Urothelium cell line (cell line): ENCODE results near the gene UBAC2.
"Not testable (repeated sequence)": the region's sequence is repeated elsewhere in the genome, so short reads cannot be mapped to it uniquely, and the experiment has no call there.

Source experiments
- DNase-seq: peaks from one replicate; pipeline ENCODE4 v3.0.0; 2011; ENCODE audit warnings: low spot score, mixed read lengths
- FAIRE-seq: peaks from 2 replicates; lab custom pipeline; 2011; peaks lifted over from hg19 to GRCh38; lab: Jason Lieb, UNC

Gene UBAC2

DNA sequence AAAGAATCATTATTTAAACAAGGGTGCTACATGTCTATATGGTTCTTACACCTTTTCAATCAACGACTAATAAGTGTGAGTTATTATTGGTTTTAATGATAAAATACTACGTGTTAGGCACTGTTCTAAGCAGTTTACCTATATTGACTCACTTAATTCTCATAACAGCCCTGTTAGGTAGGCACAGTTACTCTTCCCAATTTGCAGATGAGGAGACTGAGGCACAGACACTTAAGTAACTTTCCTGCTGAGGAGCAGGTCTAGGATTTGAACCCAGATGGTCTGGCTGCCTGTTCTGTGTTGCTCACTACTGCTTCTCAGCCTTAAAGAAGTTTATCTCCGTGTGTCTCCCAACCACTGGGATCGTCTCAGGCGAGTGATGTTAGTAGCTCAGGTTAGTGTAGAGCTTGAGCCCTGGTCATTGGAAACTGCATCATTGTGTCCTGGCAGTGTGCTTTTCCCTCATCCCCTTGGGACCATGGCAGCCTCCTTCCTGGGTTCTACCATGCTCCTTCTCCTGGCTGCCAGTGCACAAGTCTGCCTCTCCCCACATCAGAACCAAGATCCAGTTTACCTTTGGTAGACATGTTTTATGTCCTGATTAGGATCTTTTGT, 10.9 kb downstream of the UBAC2 start:
- DNase-seq, result no peak
- FAIRE-seq, result no peak

DNA sequence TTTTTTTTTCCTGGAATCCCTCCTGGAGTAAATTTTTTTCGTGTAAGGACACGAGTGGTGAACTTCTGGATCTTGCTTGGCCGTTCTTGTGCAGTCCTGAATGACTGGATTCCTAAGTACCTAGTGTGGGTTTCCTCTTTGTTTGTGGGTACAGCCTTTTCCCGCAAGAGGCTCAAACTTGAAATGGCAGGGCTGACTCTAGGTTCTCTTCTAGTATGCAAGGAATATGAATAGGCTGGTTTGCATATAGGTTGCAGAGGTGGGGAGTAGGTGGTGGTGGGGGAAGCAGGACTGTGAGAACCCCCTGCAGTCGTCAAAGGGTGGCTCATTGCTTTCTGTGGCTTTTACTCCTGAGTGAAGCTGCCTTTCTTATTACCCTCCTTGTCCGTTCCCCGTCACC, 13.6 kb downstream of the UBAC2 start:
- no peak for DNase-seq
- FAIRE-seq, result no peak

DNA sequence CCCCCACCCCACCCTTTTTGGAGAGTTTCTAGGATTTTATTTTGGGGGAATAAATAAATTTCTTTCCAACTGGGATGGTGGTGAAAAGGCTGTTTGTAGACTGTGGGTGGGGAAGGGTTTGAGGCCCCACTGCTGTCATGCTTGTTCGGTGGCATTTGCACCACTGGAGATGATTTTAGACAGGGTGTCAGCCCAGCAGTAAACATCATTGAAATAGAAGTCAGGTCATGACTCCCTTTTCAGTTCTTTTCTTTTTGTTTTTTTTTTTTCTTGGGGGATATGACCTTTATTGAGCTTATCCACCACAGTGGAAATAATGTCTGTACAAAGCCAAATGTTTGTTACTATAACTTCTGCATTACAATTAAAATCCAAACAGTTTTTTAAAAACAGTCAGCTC, 14.1 kb downstream of the UBAC2 start:
- DNase-seq, result no peak
- FAIRE-seq, result no peak

DNA sequence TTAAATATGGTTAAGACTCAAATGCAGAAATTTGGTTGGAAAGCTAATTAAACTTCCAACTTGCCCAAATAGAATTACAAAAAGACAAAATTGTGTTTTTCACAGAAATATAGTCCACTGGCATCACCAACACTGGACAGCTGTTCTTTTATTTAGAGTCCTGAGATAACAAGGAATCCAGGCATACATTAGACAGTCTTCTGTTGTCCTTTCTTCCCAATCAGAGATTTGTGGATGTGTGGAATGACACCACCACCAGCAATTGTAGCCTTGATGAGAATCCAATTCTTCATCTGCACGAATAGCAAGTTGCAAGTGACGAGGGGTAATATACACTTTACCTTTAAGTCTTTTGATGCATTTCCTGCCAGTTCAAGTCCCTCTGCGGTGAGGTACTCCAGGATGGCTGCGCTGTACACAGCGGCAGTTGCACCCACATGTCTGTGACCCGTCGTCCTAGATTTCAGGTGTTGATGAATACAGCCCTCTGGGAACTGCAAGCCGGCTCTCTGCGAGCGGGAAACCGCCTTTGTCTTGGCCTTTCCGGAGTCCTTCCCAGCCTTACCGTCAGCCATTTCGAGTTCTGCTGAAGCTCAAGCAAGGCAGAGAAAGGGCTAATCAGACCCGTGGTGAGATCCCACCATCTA, 14.7 kb downstream of the UBAC2 start:
- DNase-seq (no peak), FAIRE-seq (no peak)

DNA sequence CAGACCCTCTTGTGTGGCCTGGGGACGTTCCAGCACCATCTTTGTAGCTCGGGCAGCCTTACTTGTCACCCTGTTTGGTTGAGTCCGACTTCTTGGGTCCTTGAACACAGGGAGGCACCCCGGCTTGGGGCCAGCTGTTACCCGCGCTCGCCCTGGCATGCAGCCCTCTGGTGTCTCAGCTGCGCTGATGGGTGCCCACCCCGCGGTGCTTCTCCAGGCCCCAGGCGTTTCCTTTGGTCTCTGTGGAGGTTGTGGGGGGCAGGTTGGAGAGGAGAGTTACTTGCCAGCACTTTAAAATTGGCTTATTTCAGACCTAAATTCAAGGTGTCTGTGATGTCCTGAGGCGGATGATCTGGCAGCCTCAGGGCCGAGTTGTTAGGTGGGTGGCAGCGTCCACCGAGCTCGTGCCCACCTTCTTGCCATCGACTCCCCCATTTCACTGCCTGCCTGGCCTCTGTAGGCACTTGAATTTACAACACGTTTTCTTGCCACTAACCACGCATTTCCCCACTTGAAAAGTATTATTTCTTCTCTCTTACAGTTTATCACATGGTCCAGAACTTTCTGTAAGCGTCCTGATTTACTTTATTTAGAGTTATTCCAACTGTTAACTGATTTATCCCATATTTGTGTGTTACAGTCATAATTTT, 16.9 kb downstream of the UBAC2 start:
- FAIRE-seq (no peak), DNase-seq (no peak)

DNA sequence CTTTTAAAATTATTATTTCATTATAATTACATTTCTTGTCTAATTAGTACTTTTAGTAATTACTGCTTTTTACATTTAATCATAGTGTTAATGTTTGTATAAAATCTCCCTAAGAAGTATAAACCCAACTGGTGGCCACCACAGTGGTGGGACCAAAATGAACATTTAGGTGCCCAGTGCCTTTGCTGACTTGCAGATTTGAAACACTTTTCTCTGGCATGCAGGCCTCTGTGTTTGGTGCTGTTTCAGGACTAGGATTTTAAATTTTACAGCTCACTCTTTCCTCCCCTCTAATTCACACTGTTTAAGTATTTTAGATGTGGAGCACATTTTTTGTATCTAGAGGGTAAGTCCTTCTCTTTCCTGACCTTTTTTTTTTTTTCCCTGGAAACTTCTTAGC, 17.5 kb downstream of the UBAC2 start:
- FAIRE-seq, result no peak

DNA sequence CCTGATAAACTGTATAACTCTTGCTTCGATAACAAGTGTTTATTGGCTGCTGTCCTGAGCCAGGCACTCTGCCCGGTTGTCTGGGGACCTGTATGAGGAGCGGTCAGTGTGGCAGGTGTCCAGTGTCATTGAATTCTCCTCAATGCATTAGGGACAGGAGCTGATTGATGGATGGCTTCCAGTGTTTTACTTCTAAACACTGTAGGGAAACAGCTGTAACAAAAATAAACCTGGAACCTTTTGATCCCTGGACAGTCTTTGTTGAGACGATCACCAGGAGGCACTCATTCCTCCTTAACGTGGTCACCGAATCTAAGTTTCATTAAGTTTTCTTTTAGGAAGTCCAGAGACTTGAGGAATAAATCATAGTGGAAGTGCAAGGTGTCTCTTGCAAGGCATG, 17.9 kb downstream of the UBAC2 start:
- FAIRE-seq, result no peak
- DNase-seq, result no peak

More for the DNA sequence above, 17.5 kb downstream of the UBAC2 start:
- no peak for DNase-seq

DNA sequence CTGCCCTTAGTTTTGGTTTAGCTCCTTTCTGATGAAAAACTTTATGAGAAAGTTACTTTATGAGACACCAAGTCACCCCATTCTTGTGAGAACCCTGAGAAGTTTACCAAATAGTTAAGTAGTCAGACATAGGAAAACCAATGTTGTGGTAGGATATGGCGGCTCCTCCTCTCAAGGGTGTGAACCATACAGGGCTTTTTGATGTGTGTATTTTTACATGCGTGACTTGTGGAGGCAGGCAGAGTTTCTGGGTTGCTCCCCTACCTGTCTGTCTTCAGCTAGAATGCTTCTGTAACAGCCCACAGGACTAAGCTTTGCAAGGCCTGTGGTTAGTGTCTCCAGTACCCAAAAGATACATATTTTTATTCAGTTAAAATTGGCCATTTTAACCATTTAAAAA, 18.3 kb downstream of the UBAC2 start:
- FAIRE-seq, result no peak

DNA sequence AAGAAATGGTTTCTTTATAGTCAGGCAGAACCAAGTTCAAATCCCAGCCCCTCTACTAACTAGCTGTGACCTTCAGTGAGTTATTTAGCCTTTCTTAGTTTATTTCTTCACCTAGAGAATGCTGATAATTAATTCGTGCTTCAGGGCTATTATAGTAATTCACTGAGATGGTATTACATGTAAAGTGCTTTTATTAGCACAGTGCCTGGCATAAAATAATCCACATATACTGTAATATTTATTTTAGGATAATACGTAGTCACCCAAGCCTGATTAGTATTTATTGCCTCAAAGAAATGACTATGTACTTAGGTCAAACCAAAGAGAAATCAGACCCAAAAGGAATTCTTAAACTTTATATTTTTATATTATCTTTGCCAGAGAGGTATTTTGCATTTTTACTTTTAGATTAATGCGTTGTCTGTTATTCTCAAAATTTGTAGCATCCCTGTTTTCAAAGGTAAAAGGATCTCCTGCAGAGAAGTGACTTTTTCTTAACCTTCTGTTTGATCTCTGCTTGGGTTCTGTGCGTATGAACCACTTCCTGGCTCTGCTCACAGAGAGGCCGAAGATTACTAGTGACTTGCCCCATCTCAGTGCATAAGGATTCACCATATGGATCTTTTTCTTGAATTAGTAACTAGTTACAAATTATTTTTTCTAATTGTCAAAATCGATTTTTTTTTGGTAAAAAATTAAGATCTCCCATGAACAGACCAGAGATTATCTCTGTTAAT, 19.7 kb downstream of the UBAC2 start:
- DNase-seq, result no peak
- no peak for FAIRE-seq

More for the DNA sequence above, 18.3 kb downstream of the UBAC2 start:
- no peak for DNase-seq

DNA sequence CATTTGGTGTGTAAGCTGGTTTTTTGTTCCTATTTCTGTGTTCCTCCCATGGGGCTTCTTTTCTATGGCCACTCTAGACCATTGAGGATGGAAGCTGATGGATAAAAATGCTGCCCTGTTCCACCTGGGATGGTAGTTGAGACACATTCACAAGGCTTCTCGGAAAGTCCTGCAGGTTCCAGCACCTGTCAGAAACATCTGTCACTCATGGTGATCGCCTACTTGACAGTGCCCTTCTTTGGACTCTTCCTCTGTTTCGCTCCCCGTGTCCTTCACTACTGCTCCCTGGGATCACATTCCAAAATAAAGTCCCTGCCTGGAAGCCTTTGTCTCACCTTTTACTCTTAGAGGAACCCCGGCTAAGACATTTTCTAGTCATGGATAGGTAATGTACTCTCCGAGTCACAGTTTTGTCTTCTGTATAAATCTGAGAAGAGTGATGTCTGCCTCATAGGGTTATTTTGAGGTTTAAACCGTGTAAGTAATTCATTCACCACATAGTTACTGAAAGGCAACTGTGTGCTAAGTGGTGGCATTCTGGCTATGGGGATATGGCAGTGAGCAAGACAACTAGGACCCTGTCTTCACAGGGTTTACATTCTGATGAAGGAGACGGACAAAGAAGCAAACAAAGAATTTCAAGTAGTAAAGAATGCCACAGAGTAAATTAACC, 21.0 kb downstream of the UBAC2 start:
- DNase-seq (no peak), FAIRE-seq (no peak)

DNA sequence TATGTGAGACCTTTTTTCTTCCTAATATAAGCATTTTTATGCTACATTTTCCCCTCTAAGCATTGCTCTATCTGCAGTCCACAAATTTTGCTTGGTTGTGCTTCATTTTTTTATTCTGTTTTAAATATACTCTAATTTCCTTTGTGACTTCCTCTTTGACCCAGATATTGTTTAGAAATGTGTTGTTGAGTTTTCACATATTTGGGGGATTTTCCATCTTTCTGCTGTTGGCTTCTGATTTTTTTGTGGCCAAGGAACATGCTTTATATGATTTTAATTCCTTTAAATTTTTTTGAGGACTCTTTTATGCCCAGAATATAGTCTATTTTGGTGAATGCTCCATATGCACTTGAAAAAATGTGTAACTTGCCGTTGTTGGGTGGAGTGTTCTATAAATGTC, 22.9 kb downstream of the UBAC2 start:
- DNase-seq (no peak), FAIRE-seq (no peak)

DNA sequence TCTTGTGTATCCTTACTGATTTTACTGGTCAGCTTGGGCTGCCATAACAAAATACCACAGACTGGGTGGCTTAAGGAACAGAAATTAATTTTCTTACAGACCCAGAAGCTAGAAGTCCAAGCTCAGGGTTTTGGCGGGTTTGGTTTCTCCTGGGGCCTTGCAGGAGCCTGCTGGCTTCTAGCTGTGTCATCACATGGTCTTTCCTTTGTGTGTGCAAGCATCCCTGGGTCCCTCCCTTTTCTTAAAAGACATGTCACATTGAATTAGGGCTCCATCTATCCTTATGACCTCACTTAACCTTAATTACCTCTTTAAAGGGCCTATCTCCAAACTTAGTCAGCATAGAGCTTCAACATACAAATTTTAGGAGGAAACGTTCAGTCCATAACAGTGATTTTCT, 23.4 kb downstream of the UBAC2 start:
- no peak for FAIRE-seq
- no peak for DNase-seq

DNA sequence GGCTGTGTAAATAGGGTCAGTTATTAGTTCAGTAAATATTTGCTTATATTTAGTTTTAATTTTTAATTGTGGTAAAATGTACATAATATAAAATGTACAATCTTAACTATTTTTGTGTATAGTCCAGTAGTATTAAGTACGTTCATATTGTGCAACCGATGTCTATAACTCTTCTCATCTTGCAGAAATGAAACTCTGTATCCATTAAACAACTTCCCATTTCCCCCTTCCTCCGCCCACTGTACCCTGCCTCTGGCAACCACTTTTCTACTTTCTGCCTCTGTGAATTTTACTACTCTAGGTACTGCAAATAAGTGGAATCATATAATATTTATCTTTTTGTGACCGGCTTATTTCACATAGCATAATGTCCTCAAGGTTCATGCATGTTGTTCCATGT, 24.4 kb downstream of the UBAC2 start:
- DNase-seq, result no peak
- FAIRE-seq, result no peak

DNA sequence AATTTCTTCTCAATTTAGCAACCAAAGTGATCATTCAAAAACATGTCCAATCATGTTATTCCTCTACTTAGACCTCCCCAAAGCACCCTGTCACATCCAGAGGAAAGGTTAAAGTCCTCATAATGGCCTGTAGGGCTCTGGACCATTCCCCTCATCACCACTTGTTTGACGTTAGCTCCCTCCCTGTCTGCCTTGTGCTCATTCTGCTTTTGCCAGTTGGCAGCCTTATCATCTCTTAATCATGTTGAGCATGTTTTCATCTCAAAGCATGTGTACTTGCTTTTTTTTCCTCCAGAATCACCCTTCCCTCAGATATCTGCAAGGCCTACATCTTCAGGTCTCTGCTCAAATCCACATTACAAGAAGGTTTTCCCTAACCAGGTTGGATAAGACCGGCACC, 25.9 kb downstream of the UBAC2 start:
- FAIRE-seq (no peak), DNase-seq (no peak)

DNA sequence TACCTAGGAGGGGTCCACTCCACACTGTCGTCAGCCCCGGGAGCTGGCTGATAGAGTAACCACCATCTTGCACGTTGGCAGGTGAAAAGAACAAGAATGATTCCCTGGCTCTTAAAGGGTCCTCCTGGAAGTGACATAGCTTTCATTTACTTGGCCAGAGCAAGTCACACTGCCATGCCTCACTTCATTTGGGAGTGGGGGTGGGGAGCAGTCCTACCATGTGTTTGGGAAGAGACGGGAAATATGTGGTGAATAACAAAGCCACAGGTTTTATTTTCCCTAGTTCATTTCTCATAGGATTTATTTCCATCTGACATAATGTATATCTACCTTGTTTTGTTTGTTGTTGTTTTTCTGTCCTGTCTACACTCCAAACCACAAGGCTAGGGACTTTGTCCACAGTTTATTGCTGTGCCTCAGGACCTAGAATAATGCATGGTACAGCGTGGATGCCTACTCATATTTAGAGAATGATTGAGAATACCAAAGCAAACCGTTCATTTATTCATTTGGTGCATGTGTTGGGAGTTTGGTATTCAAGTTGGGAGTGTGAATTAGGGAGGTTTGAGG, 26.8 kb downstream of the UBAC2 start:
- DNase-seq (no peak), FAIRE-seq (no peak)

DNA sequence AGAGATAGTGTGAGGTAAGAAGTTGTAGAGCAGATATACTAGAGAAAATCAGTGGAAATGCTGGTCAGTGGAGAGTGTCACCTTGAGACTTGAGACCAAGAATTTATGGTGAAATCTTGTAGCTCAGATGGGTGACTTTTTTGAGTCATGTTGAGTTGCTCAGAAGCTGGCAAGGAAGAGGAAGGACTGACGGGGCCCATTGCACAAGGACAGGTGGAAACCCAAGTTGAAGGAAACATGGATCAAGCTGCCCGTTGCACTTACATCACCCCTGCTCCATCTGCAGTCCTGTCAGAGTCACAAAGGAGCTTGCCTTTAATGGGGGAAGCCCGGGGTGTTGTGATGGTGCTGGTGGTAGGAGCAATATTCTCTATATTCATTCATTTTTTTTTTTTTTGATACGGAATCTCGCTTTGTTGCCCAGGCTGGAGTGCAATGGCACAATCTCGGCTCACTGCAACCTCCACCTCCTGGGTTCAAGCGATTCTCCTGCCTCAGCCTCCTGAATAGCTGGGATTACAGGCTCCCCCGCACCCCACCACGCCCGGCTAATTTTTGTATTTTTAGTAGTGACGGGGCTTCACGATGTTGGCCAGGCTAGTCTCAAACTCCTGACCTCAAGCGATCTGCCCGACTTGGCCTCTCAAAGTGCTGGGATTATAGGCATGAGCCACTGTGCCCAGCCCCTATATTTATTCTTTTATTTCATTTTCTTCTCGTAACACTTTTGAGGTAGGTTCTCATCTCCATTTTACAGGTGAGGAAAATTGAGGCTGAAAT, 27.4 kb downstream of the UBAC2 start:
- FAIRE-seq (no peak), DNase-seq (no peak)

DNA sequence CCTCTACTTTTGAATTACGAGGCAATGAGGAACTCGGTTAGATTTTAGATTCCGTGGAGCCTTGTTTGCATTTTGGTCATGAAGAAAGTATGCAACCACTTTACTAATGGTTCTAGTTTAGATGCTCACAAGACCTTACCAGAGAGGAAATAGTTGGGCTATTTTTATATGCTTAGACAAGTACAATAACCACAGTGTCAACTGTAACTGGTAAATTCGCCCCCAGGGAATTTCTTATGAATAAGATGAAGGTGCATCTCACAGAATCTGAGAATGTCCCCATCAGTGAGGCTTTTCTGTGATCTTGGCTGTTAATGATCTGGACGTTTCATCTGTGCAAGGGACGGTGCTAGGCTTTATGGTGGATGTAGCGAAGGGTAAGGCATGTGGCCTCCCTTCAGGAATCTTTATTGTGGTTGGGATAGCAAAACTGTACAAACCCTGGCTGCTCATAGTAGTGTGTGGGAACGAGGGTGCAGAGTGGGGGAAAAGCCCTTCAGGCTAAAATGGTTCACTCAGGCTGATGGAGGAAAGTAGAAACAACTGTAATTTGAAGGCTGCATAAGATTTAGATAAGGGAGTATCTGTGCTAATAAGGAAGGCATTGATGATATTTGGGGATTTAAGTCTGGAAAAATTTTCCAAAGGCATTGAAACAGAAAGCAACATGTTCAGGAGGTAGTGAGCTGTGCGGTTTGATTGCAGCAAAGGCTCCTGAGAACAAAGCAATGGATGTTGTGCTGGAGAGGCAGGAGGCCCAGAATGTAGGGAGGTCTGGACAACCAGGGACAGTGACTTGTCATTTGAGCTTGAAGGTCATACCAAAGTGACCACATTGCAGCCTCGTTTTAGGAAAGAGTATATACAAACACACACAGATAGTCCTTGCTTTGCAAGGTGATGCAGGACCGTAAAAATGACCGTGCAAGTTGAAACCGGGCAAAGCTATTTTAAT, 28.4 kb downstream of the UBAC2 start:
- peak; percentile 6 for DNase-seq
- FAIRE-seq, result no peak

DNA sequence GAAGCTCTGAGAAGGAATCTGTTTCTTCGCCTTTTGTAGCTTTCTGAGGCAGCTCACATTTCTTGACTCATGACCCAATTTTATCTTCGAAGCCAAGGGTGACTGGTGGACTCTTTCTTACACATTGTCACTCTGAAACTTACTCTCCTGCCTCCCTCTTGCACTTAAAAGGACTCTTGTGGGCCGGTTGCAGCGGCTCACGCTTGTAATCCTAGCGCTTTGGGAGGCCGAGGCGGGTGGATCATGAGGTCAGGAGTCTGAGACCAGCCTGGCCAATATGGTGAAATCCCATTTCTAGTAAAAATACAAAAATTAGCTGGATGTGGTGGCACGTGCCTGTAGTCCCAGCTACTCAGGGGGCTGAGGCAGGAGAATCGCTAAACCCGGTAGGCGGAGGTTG, 29.9 kb downstream of the UBAC2 start:
- not testable (repeated sequence) for FAIRE-seq

DNA sequence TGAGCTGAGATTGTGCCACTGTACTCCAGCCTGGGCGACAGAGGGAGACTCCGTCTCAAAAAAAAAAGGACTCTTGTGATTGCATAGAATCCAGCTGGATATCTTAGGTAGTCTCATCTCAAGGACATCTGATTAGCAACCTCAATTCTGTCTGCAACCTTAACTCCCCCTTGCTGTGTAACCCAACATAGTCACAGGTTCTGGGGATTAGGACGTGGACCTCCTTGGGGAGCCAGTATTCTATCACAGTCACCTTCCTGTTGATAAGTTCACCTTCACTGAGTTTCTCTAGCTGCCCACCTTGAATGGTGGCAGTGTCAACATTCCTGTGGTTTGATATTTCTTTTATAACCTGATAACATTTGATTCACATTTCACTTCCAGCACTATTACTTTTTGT, 30.3 kb downstream of the UBAC2 start:
- FAIRE-seq, result no peak

More for the DNA sequence above, 29.9 kb downstream of the UBAC2 start:
- not testable (repeated sequence) for DNase-seq

More for the DNA sequence above, 30.3 kb downstream of the UBAC2 start:
- no peak for DNase-seq
